Type B pancreatic cell (in vitro differentiated cells): ENCODE measurements around the gene BUB1B. TPM values are rescaled to one million over a fixed set of nuclear protein-coding genes. Genes with fewer than 3 reads are reported as not detected.

ENCODE experiments used
- DNase-seq: peaks from one replicate; pipeline ENCODE4 v3.0.0; 2021; ENCODE audit warnings: mixed read lengths; ENCODE audit not compliant: unreplicated experiment; ENCODE audit errors: extremely low spot score
- H3K27ac Mint-ChIP-seq: 2 replicates; pipeline ENCODE4 v1.8.0; 2021; ENCODE audit warnings: mild to moderate bottlenecking, mixed read lengths
- H3K27me3 Mint-ChIP-seq: 2 replicates; pipeline ENCODE4 v1.8.0; 2021; ENCODE audit warnings: mixed read lengths
- H3K36me3 Mint-ChIP-seq: 2 replicates; pipeline ENCODE4 v1.8.0; 2021; ENCODE audit warnings: mixed read lengths
- H3K4me1 Mint-ChIP-seq: one replicate; pipeline ENCODE4 v1.8.0; 2021; ENCODE audit warnings: mixed read lengths; ENCODE audit not compliant: unreplicated experiment
- H3K4me3 Mint-ChIP-seq: 2 replicates; pipeline ENCODE4 v1.8.0; 2021; ENCODE audit warnings: mild to moderate bottlenecking, mixed read lengths
- H3K9me3 Mint-ChIP-seq: 2 replicates; pipeline ENCODE4 v1.8.0; 2021; ENCODE audit warnings: mixed read lengths
- total RNA-seq: library from RNA; stranded (reverse); gene quantifications from 2 replicates; pipeline ENCODE4 v1.2.1, GENCODE V29; 2021; ENCODE audit warnings: low replicate concordance
- TF ChIP-seq, protein P1 (sequence below): fragments of 200-600 bp; sonication (generic); conservative IDR thresholded peaks from 2 replicates; pipeline ENCODE4 v1.5.0; 2021; ENCODE audit warnings: antibody characterized with exemption, mild to moderate bottlenecking

The BUB1B gene
- total RNA-seq, 1 donor from 2014 or later: 69.5 TPM

GRCh38 chr15:40240619-40241221 is 79.9 kb downstream of the BUB1B start:
- Mint-ChIP-seq H3K4me3 (no peak overlapping the region), H3K36me3 (no peaks in the 10 kb centered on the region), H3K27me3 (peaks cover 13% of the 10 kb centered on the region), H3K4me1 (peaks cover 16% of the 10 kb centered on the region), H3K27ac (no peak overlapping the region), H3K9me3 (no peaks in the 10 kb centered on the region)
- no peak for DNase-seq
- TF ChIP-seq, protein P1, sequence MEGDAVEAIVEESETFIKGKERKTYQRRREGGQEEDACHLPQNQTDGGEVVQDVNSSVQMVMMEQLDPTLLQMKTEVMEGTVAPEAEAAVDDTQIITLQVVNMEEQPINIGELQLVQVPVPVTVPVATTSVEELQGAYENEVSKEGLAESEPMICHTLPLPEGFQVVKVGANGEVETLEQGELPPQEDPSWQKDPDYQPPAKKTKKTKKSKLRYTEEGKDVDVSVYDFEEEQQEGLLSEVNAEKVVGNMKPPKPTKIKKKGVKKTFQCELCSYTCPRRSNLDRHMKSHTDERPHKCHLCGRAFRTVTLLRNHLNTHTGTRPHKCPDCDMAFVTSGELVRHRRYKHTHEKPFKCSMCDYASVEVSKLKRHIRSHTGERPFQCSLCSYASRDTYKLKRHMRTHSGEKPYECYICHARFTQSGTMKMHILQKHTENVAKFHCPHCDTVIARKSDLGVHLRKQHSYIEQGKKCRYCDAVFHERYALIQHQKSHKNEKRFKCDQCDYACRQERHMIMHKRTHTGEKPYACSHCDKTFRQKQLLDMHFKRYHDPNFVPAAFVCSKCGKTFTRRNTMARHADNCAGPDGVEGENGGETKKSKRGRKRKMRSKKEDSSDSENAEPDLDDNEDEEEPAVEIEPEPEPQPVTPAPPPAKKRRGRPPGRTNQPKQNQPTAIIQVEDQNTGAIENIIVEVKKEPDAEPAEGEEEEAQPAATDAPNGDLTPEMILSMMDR: no peak

- Mint-ChIP-seq H3K27ac (no peak overlapping the region), H3K36me3 (no peaks in the 10 kb centered on the region), H3K4me1 (peaks cover 16% of the 10 kb centered on the region), H3K9me3 (no peaks in the 10 kb centered on the region), H3K27me3 (peaks cover 13% of the 10 kb centered on the region), H3K4me3 (no peak overlapping the region)
- no peak for DNase-seq
- TF ChIP-seq, protein P1: no peak
These were observed 80.7 kb downstream of the BUB1B start for GRCh38 chr15:40241269-40242212.

DNA sequence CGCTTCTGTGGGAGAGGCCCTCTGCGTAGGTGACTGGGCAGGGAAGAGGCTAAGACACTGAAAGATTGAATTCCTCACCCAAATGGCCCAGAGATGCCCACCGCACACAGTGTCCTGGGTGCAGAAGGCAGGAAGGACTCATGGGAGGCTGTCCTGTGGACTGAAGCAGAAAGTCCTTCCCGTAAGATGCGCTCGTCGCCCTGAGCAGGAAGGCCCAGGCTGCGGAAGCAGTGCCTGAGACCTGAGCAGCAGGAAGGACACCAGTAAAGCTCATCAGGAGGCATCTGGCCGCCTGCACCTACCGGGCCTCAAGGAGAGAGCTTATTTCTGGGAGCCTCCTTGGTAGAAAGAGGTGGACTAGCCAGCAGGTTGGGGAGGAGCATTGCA is 81.3 kb downstream of the BUB1B start:
- H3K9me3 Mint-ChIP-seq: no peaks in the 10 kb centered on the region
- peaks cover 13% of the 10 kb centered on the region for H3K27me3 Mint-ChIP-seq
- DNase-seq: no peak
- no peaks in the 10 kb centered on the region for H3K36me3 Mint-ChIP-seq
- peaks cover 16% of the 10 kb centered on the region for H3K4me1 Mint-ChIP-seq
- no peak overlapping the region for H3K27ac Mint-ChIP-seq
- TF ChIP-seq, protein P1: no peak
- H3K4me3 Mint-ChIP-seq: no peak overlapping the region

- Mint-ChIP-seq H3K36me3 (no peaks in the 10 kb centered on the region), H3K27me3 (peaks cover 13% of the 10 kb centered on the region), H3K27ac (no peak overlapping the region), H3K9me3 (no peaks in the 10 kb centered on the region), H3K4me3 (no peak overlapping the region), H3K4me1 (peaks cover 16% of the 10 kb centered on the region)
- no peak for DNase-seq
- TF ChIP-seq, protein P1: no peak
These were observed 81.7 kb downstream of the BUB1B start for GRCh38 chr15:40242601-40243000.

GRCh38 chr15:40243126-40243810 is 82.4 kb downstream of the BUB1B start:
- Mint-ChIP-seq H3K4me3 (no peak overlapping the region), H3K4me1 (peaks cover 16% of the 10 kb centered on the region), H3K27ac (no peak overlapping the region), H3K36me3 (no peaks in the 10 kb centered on the region), H3K27me3 (peaks cover 7% of the 10 kb centered on the region), H3K9me3 (no peaks in the 10 kb centered on the region)
- TF ChIP-seq, protein P1: no peak
- no peak for DNase-seq
